ENCODE results near the gene ZNF333. TPM values are rescaled to one million over a fixed set of nuclear protein-coding genes. Genes with fewer than 3 reads are reported as not detected.

ZNF333 gene
- total RNA-seq, 1 donor from 2014 or later = 23.0 TPM

GRCh38 chr19:14728595-14728994 is 38.7 kb downstream of the ZNF333 start:
- H3K4me3 Mint-ChIP-seq (ENCODE audit: unreplicated experiment) = no peak overlapping the region
- no peak overlapping the region for H3K27ac Mint-ChIP-seq (ENCODE audit: unreplicated experiment)
- H3K9me3 Mint-ChIP-seq (ENCODE audit: unreplicated experiment) = peaks cover 29% of the 10 kb centered on the region
- no peak for TF ChIP-seq CTCF (IDR thresholded peaks at IDR 0.05)
- H3K4me1 Mint-ChIP-seq (ENCODE audit: unreplicated experiment) = no peaks in the 10 kb centered on the region
- H3K27me3 Mint-ChIP-seq (ENCODE audit: unreplicated experiment) = no peaks in the 10 kb centered on the region
- peak; percentile 49 for DNase-seq (ENCODE audit: extremely low spot score, unreplicated experiment)
- peaks cover 4% of the 10 kb centered on the region for H3K36me3 Mint-ChIP-seq (ENCODE audit: unreplicated experiment)

GRCh38 chr19:14731200-14731599 is 41.4 kb downstream of the ZNF333 start:
- no peaks in the 10 kb centered on the region for H3K36me3 Mint-ChIP-seq (ENCODE audit: unreplicated experiment)
- TF ChIP-seq CTCF (IDR thresholded peaks at IDR 0.05) = no peak
- peak; percentile 34 for DNase-seq (ENCODE audit: extremely low spot score, unreplicated experiment)
- H3K9me3 Mint-ChIP-seq (ENCODE audit: unreplicated experiment) = peaks cover 19% of the 10 kb centered on the region
- H3K27me3 Mint-ChIP-seq (ENCODE audit: unreplicated experiment) = peaks cover 5% of the 10 kb centered on the region
- H3K27ac Mint-ChIP-seq (ENCODE audit: unreplicated experiment) = no peak overlapping the region
- H3K4me1 Mint-ChIP-seq (ENCODE audit: unreplicated experiment) = no peaks in the 10 kb centered on the region
- H3K4me3 Mint-ChIP-seq (ENCODE audit: unreplicated experiment) = no peak overlapping the region

- DNase-seq (ENCODE audit: extremely low spot score, unreplicated experiment) = no peak
- Mint-ChIP-seq H3K4me1 (ENCODE audit: unreplicated experiment) (no peaks in the 10 kb centered on the region), H3K9me3 (ENCODE audit: unreplicated experiment) (peaks cover 12% of the 10 kb centered on the region), H3K36me3 (ENCODE audit: unreplicated experiment) (no peaks in the 10 kb centered on the region), H3K27ac (ENCODE audit: unreplicated experiment) (no peak overlapping the region), H3K4me3 (ENCODE audit: unreplicated experiment) (no peak overlapping the region), H3K27me3 (ENCODE audit: unreplicated experiment) (peaks cover 5% of the 10 kb centered on the region)
- no peak for TF ChIP-seq CTCF (IDR thresholded peaks at IDR 0.05)
Measured at GRCh38 chr19:14732510-14732909, 42.7 kb downstream of the ZNF333 start.

- Mint-ChIP-seq H3K27me3 (ENCODE audit: unreplicated experiment) (peaks cover 5% of the 10 kb centered on the region), H3K4me3 (ENCODE audit: unreplicated experiment) (no peak overlapping the region), H3K27ac (ENCODE audit: unreplicated experiment) (no peak overlapping the region), H3K4me1 (ENCODE audit: unreplicated experiment) (no peaks in the 10 kb centered on the region), H3K36me3 (ENCODE audit: unreplicated experiment) (no peaks in the 10 kb centered on the region), H3K9me3 (ENCODE audit: unreplicated experiment) (peaks cover 8% of the 10 kb centered on the region)
- no peak for TF ChIP-seq CTCF (IDR thresholded peaks at IDR 0.05)
- DNase-seq (ENCODE audit: extremely low spot score, unreplicated experiment) = no peak
Measured at GRCh38 chr19:14733574-14733973, 43.7 kb downstream of the ZNF333 start.

GRCh38 chr19:14735915-14736314 is 46.1 kb downstream of the ZNF333 start:
- no peaks in the 10 kb centered on the region for H3K4me1 Mint-ChIP-seq (ENCODE audit: unreplicated experiment)
- no peak for TF ChIP-seq CTCF (IDR thresholded peaks at IDR 0.05)
- H3K4me3 Mint-ChIP-seq (ENCODE audit: unreplicated experiment) = no peak overlapping the region
- no peaks in the 10 kb centered on the region for H3K36me3 Mint-ChIP-seq (ENCODE audit: unreplicated experiment)
- H3K9me3 Mint-ChIP-seq (ENCODE audit: unreplicated experiment) = no peaks in the 10 kb centered on the region
- peaks cover 5% of the 10 kb centered on the region for H3K27me3 Mint-ChIP-seq (ENCODE audit: unreplicated experiment)
- DNase-seq (ENCODE audit: extremely low spot score, unreplicated experiment) = no peak
- H3K27ac Mint-ChIP-seq (ENCODE audit: unreplicated experiment) = no peak overlapping the region

All from osteocyte (in vitro differentiated cells).